Endodermal cell (in vitro differentiated cells): ENCODE results near the gene FAM98B. TPM values are rescaled to one million over a fixed set of nuclear protein-coding genes. Genes with fewer than 3 reads are reported as not detected.

Experiments used
- DNase-seq: peaks from one replicate; pipeline ENCODE4 v3.0.0-alpha.2; 2017
- H3K27ac ChIP-seq: 2 replicates; pipeline ENCODE4 v1.5.1; 2013; ENCODE audit warnings: mild to moderate bottlenecking, low read depth, low read length, moderate library complexity
- H3K27me3 ChIP-seq: 2 replicates; pipeline ENCODE4 v1.6.1; 2013; ENCODE audit warnings: mild to moderate bottlenecking, low read length, moderate library complexity; ENCODE audit not compliant: insufficient read depth, control insufficient read depth, poor library complexity, severe bottlenecking
- H3K36me3 ChIP-seq: 2 replicates; pipeline ENCODE4 v1.7.0; 2013; ENCODE audit warnings: mild to moderate bottlenecking, low read length, moderate library complexity; ENCODE audit not compliant: control insufficient read depth, insufficient read depth
- H3K4me1 ChIP-seq: one replicate; pipeline ENCODE4 v1.7.0; 2013; ENCODE audit warnings: low read length; ENCODE audit not compliant: control insufficient read depth, insufficient read depth
- H3K4me3 ChIP-seq: 2 replicates; pipeline ENCODE4 v1.5.1; 2013; ENCODE audit warnings: mild to moderate bottlenecking, low read length, moderate library complexity
- H3K9ac ChIP-seq: 2 replicates; pipeline ENCODE4 v1.6.1; 2013; ENCODE audit warnings: mild to moderate bottlenecking, low read length, moderate library complexity; ENCODE audit not compliant: poor library complexity, severe bottlenecking; ENCODE audit errors: extremely low read depth
- H3K9me3 ChIP-seq: 2 replicates; pipeline ENCODE4 v1.6.1; 2013; ENCODE audit warnings: mild to moderate bottlenecking, low read length, moderate library complexity; ENCODE audit not compliant: control insufficient read depth
- H3K27ac Mint-ChIP-seq: 2 replicates; pipeline ENCODE4 v1.8.0; 2020; ENCODE audit warnings: mixed read lengths
- H3K27me3 Mint-ChIP-seq: 2 replicates; pipeline ENCODE4 v1.8.0; 2021; ENCODE audit warnings: mild to moderate bottlenecking, mixed read lengths; ENCODE audit not compliant: insufficient read depth
- H3K36me3 Mint-ChIP-seq: 2 replicates; pipeline ENCODE4 v1.8.0; 2020; ENCODE audit warnings: low read depth, mixed read lengths
- H3K4me1 Mint-ChIP-seq: 2 replicates; pipeline ENCODE4 v1.8.0; 2020; ENCODE audit warnings: mixed read lengths
- H3K4me3 Mint-ChIP-seq: 2 replicates; pipeline ENCODE4 v1.8.0; 2020; ENCODE audit warnings: mild to moderate bottlenecking, moderate library complexity, mixed read lengths
- H3K9me3 Mint-ChIP-seq: 2 replicates; pipeline ENCODE4 v1.8.0; 2020; ENCODE audit warnings: mild to moderate bottlenecking, mixed read lengths
- CTCF ChIP-seq: fragments of 200-600 bp; sonication (generic); conservative IDR thresholded peaks from 2 replicates; pipeline ENCODE4 v1.5.0; 2021; ENCODE audit warnings: antibody characterized with exemption, mild to moderate bottlenecking
- WGBS, 2 experiments: methylation state at CpG; one replicate each; pipeline versions ENCODE4 v1.1.5 to v1.1.7; 2013; ENCODE audit warnings: missing lambda C conversion rate in 2 of 2, mixed read lengths in 1 of 2; ENCODE audit not compliant: insufficient coverage in 1 of 2, insufficient read length in 1 of 2; 5-methylcytosine and 5-hydroxymethylcytosine counted together
- total RNA-seq, 2 donors: library from RNA; stranded (reverse); fragmentation: NEBNext Ultra II Directional in 1 of 2; extraction: Animal tissue kit (Norgen Biotek cat#: 25700) in 1 of 2; gene quantifications; 2 replicates in 1 of 2; 3 replicates in 1 of 2; pipeline ENCODE4 v1.2.1, GENCODE V29; 2021

Gene FAM98B
- total RNA-seq, 2 donors from 2014 or later: 54.3 to 55.9 TPM

DNA sequence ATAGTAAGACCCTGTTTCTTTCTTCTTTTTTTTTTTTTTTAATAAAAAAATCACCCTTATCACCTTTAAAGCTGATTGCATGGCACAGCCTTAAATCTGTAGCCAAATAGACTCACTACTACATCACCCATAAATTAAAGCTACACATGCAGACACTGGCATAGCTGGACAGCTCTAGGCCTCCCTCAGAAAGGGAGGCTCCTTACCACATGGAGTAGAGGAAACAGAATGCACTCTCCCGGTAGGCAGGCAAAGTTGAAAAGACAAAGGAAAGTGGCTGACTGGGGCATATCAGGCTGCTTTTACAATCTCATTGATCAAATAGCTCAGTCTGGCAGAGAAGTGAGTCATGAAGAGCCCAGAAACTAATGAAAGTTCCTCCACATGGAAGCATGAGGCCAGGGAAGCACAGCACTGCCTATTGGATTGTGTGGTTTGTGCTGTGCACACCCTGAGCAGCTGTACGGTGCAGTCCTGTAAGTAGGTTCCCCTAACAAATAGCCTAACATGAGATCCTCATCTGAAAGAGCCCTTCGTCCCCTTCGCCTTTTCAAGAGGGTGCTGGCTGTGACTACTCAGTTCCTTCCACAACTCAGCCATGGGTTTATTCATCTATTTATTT is 32.7 kb upstream of the FAM98B start:
- Mint-ChIP-seq H3K36me3 (no peaks in the 10 kb centered on the region), H3K9me3 (no peaks in the 10 kb centered on the region), H3K27me3 (peaks cover 27% of the 10 kb centered on the region), H3K4me1 (no peaks in the 10 kb centered on the region), H3K27ac (no peak overlapping the region), H3K4me3 (no peak overlapping the region)
- DNase-seq: no peak
- WGBS, 2 experiments: 50 to 75% methylated on average over 2 to 4 of the region's 4 CpGs
- no peak overlapping the region for H3K4me3 ChIP-seq
- no peaks in the 10 kb centered on the region for H3K36me3 ChIP-seq
- no peak overlapping the region for H3K9ac ChIP-seq
- H3K9me3 ChIP-seq: peaks cover 6% of the 10 kb centered on the region
- no peak overlapping the region for H3K27ac ChIP-seq
- no peak for TF ChIP-seq CTCF
- H3K27me3 ChIP-seq: peaks cover 23% of the 10 kb centered on the region
- H3K4me1 ChIP-seq: no peaks in the 10 kb centered on the region

DNA sequence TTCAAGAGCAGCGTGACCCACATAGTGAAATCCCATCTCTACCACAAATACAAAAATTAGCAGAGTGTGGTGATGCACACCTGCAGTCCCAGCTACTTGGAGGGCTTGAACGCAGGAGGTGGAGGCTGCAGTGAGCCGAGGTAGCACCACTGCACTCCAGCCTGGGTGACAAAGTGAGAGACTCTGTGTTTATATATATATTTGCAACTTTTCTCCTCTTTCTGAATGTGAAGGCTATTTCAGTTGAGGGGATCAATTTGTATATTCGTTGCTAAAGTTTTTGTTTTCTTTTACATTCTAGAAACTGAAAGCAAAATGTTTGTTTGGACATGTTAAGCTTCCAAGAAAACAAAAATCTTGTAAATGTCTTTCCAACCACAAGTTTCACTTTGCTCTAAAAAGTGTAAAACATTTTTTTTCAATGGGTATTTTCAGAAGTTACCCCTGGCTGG is 29.8 kb upstream of the FAM98B start:
- Histone ChIP-seq H3K9ac (no peak overlapping the region), H3K4me3 (no peak overlapping the region), H3K27ac (no peak overlapping the region), H3K27me3 (no peaks in the 10 kb centered on the region), H3K4me1 (no peaks in the 10 kb centered on the region), H3K36me3 (no peaks in the 10 kb centered on the region), H3K9me3 (peaks cover 6% of the 10 kb centered on the region)
- H3K36me3 Mint-ChIP-seq: no peaks in the 10 kb centered on the region
- H3K27me3 Mint-ChIP-seq: peaks cover 29% of the 10 kb centered on the region
- TF ChIP-seq CTCF: no peak
- H3K9me3 Mint-ChIP-seq: no peaks in the 10 kb centered on the region
- no peaks in the 10 kb centered on the region for H3K4me1 Mint-ChIP-seq
- 91% methylated on average over 4 of the region's 4 CpGs; no CpG with 5 or more reads in 1 of the 2 experiments for WGBS, 2 experiments
- H3K27ac Mint-ChIP-seq: no peak overlapping the region
- DNase-seq: no peak
- no peak overlapping the region for H3K4me3 Mint-ChIP-seq

- Histone ChIP-seq H3K27me3 (no peaks in the 10 kb centered on the region), H3K36me3 (no peaks in the 10 kb centered on the region), H3K9me3 (peaks cover 6% of the 10 kb centered on the region), H3K9ac (no peak overlapping the region), H3K4me1 (no peaks in the 10 kb centered on the region), H3K27ac (no peak overlapping the region), H3K4me3 (no peak overlapping the region)
- Mint-ChIP-seq H3K4me3 (no peak overlapping the region), H3K36me3 (no peaks in the 10 kb centered on the region), H3K27ac (no peak overlapping the region), H3K9me3 (no peaks in the 10 kb centered on the region), H3K4me1 (no peaks in the 10 kb centered on the region), H3K27me3 (peaks cover 30% of the 10 kb centered on the region)
- TF ChIP-seq CTCF: no peak
- 67 to 88% methylated on average over 1 of the region's 1 CpG for WGBS, 2 experiments
- DNase-seq: no peak
These were observed 28.7 kb upstream of the FAM98B start for GRCh38 chr15:38425269-38425668.
